Sigmoid colon (tissue), 7 donors: ENCODE results near the gene CLEC19A. TPM values are rescaled to one million over a fixed set of nuclear protein-coding genes. Genes with fewer than 3 reads are reported as not detected.
"Not testable (repeated sequence)": the region's sequence is repeated elsewhere in the genome, so short reads cannot be mapped to it uniquely, and the experiment has no call there.

Source experiments
- DNase-seq: peaks from one replicate; pipeline ENCODE4 v3.0.0-alpha.2; 2019
- H3K27ac ChIP-seq, 4 donors: fragments of 200-600 bp; sonication (generic); one replicate each; pipeline ENCODE4 v1.5.1; 2016 to 2019; ENCODE audit warnings: mild to moderate bottlenecking in 1 of 4
- H3K27me3 ChIP-seq, 3 donors: fragments of 200-600 bp; sonication (generic); one replicate each; pipeline ENCODE4 v1.5.1; 2019; ENCODE audit warnings: mild to moderate bottlenecking in 1 of 3
- H3K36me3 ChIP-seq, 4 donors: fragments of 200-600 bp; sonication (generic); one replicate each; pipeline ENCODE4 v1.5.1; 2016 to 2019
- H3K4me1 ChIP-seq, 4 donors: fragments of 200-600 bp; sonication (generic); one replicate each; pipeline ENCODE4 v1.5.1; 2017 to 2019
- H3K4me3 ChIP-seq, 4 donors: fragments of 200-600 bp; sonication (generic); one replicate each; pipeline ENCODE4 v1.5.1; 2017 to 2019; ENCODE audit warnings: mild to moderate bottlenecking in 2 of 4, moderate library complexity in 1 of 4
- H3K9me3 ChIP-seq, 4 donors: fragments of 200-600 bp in 3 of 4; sonication (generic) in 3 of 4; one replicate each; pipeline versions ENCODE4 v1.5.1 to v1.6.1; 2013 to 2019
- EP300 ChIP-seq, 4 donors: sonication (generic); formaldehyde crosslinking; IDR thresholded peaks; one replicate each; pipeline ENCODE4 v1.6.1; 2017; ENCODE audit warnings: antibody characterized with exemption in 4 of 4
- POLR2A ChIP-seq, 2 donors: fragments of 450-650 bp; IDR thresholded peaks; one replicate each; pipeline ENCODE4 v1.6.1; 2016; ENCODE audit warnings: antibody characterized with exemption in 2 of 2, mild to moderate bottlenecking in 2 of 2, moderate library complexity in 2 of 2
- POLR2AphosphoS5 ChIP-seq, 4 donors: sonication (generic); formaldehyde crosslinking; IDR thresholded peaks; one replicate each; pipeline ENCODE4 v1.6.1; 2017; ENCODE audit warnings: antibody characterized with exemption in 4 of 4
- WGBS, 2 donors: extraction: QIAGEN DNeasy Blood & Tissue Kit; methylation state at CpG; one replicate each; pipeline ENCODE4 v1.1.7; 2013; 5-methylcytosine and 5-hydroxymethylcytosine counted together
- intact Hi-C: fragments of 100-400 bp; cut with DNase I; formaldehyde crosslinking; loops from one replicate; pipeline ENCODE4 v1.15.1; 2023
- polyA plus RNA-seq, 3 donors: library from polyadenylated mRNA; stranded (reverse); fragments of 200-250 nt; gene quantifications; one replicate each; pipeline ENCODE4 v1.2.3, GENCODE V29; 2013
- total RNA-seq, 4 donors: library from RNA; depleted of rRNA; stranded (reverse); fragments of >200 nt; gene quantifications; one replicate each; pipeline ENCODE4 v1.1.0, GENCODE V29; 2016
- TF ChIP-seq, protein P1 (sequence below), 4 experiments: fragments of 450-650 bp in 3 of 4; fragments of 200-600 bp in 1 of 4; IDR thresholded peaks; one replicate each; pipeline ENCODE4 v1.5.1; 2016 to 2019; ENCODE audit warnings: antibody characterized with exemption in 4 of 4, mild to moderate bottlenecking in 3 of 4, moderate library complexity in 2 of 4
- donor health status: healthy with polysubstance abuse.
- donor health status: Bipolar disorder and iron deficiency.
- donor health status: healthy.

Gene CLEC19A
- total and polyA plus RNA-seq, 7 donors: not detected

- intact Hi-C loops: no loop called here
- Histone ChIP-seq H3K27me3 (no peaks in the 10 kb centered on the region), H3K9me3 (no peaks in the 10 kb centered on the region), H3K27ac (no peak overlapping the region), H3K36me3 (no peaks in the 10 kb centered on the region), H3K4me3 (no peak overlapping the region), H3K4me1 (no peaks in the 10 kb centered on the region)
- TF ChIP-seq EP300 (IDR thresholded peaks at IDR 0.05) (no peak), POLR2AphosphoS5 (IDR thresholded peaks at IDR 0.05) (no peak), POLR2A (IDR thresholded peaks at IDR 0.05) (no peak)
- TF ChIP-seq, protein P1, sequence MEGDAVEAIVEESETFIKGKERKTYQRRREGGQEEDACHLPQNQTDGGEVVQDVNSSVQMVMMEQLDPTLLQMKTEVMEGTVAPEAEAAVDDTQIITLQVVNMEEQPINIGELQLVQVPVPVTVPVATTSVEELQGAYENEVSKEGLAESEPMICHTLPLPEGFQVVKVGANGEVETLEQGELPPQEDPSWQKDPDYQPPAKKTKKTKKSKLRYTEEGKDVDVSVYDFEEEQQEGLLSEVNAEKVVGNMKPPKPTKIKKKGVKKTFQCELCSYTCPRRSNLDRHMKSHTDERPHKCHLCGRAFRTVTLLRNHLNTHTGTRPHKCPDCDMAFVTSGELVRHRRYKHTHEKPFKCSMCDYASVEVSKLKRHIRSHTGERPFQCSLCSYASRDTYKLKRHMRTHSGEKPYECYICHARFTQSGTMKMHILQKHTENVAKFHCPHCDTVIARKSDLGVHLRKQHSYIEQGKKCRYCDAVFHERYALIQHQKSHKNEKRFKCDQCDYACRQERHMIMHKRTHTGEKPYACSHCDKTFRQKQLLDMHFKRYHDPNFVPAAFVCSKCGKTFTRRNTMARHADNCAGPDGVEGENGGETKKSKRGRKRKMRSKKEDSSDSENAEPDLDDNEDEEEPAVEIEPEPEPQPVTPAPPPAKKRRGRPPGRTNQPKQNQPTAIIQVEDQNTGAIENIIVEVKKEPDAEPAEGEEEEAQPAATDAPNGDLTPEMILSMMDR (IDR thresholded peaks at IDR 0.05): no peak
- DNase-seq: no peak
- WGBS, 2 donors: 84 to 87% methylated on average over 2 of the region's 2 CpGs
Observed at GRCh38 chr16:19314718-19315425, 29.3 kb downstream of the CLEC19A start.

DNA sequence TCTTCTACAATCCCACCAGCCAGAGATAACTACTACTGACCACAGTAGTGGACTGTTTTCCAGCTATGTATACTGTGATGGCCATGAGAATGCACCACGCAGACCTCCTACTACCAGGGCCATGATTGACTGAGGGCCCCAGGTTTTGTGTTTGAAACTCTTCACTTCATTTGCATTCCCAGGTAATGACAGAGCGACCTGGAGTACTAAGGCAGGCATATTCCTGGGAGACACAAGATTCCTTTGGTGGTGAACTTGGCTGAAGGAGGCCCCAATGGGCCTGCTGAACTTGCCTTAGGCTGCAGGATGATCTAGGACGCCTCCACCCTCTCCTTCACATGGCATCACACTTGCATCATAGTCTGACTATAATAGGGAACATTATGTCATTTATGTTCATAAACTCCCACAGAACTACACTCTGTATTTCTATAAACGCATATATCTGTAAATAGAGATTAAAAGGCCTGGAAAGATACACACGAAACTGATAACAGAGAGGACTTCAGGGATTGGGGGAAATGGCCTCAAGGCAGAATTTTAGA is 30.4 kb downstream of the CLEC19A start:
- no peak overlapping the region for H3K27ac ChIP-seq
- H3K9me3 ChIP-seq: no peaks in the 10 kb centered on the region
- no peak for TF ChIP-seq EP300 (IDR thresholded peaks at IDR 0.05)
- TF ChIP-seq POLR2A (IDR thresholded peaks at IDR 0.05): no peak
- TF ChIP-seq, protein P1 (IDR thresholded peaks at IDR 0.05): no peak
- TF ChIP-seq POLR2AphosphoS5 (IDR thresholded peaks at IDR 0.05): no peak
- no peak for DNase-seq
- no peaks in the 10 kb centered on the region for H3K4me1 ChIP-seq
- WGBS, 2 donors: 75 to 78% methylated on average over 5 of the region's 5 CpGs
- no peaks in the 10 kb centered on the region for H3K27me3 ChIP-seq
- no peaks in the 10 kb centered on the region for H3K36me3 ChIP-seq
- no peak overlapping the region for H3K4me3 ChIP-seq
- intact Hi-C loops: no loop called here

DNA sequence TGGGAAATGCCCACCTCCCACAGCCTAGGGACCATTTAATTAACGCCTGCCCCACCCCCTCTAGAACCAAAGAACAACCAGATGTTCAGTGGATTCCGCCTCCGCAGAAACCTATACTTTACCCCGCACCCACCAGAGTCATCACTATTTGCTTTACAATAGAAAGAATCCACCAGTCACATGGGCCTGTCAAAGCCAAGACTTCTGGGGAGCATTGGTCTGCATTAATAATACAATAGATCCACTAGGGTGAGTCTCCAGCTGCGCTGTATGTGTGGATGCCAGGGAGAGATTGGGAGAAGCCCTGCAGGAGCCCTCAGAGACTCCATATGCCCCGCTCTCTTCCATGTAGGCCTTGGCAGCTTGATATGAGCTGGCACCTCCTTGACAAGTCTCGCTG is 31.3 kb downstream of the CLEC19A start:
- no peaks in the 10 kb centered on the region for H3K36me3 ChIP-seq
- H3K4me3 ChIP-seq: no peak overlapping the region
- intact Hi-C loops: no loop called here
- 63 to 83% methylated on average over 7 of the region's 7 CpGs for WGBS, 2 donors
- H3K4me1 ChIP-seq: no peaks in the 10 kb centered on the region
- no peaks in the 10 kb centered on the region for H3K9me3 ChIP-seq
- TF ChIP-seq, protein P1 (IDR thresholded peaks at IDR 0.05): no peak
- TF ChIP-seq POLR2A (IDR thresholded peaks at IDR 0.05): no peak
- no peak for TF ChIP-seq POLR2AphosphoS5 (IDR thresholded peaks at IDR 0.05)
- TF ChIP-seq EP300 (IDR thresholded peaks at IDR 0.05): no peak
- DNase-seq: no peak
- H3K27ac ChIP-seq: no peak overlapping the region
- no peaks in the 10 kb centered on the region for H3K27me3 ChIP-seq

DNA sequence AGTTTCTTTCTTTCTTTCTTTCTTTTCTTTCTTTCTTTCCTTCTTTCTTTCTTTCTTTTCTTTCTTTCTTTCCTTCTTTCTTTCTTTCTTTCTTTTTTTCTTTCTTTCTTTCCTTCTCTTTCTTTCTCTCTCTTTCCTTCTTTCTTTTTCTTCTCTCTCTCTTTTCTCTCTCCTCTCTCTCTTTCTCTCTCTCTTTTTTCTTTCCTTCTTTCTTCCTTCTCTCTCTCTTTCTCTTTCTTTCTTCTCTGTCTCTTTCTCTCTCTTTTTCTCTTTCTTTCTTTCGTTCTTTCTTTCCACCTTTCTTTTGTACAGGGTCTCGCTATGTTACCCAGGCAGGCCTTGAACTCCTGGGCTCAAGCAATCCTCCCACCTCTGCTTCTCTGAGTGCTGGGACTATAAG is 35.7 kb downstream of the CLEC19A start:
- H3K4me3 ChIP-seq, DNase-seq, H3K36me3 ChIP-seq, H3K4me1 ChIP-seq, H3K27ac ChIP-seq, H3K27me3 ChIP-seq, H3K9me3 ChIP-seq, intact Hi-C loops: not testable (repeated sequence)
- 89 to 92% methylated on average over 2 of the region's 2 CpGs for WGBS, 2 donors

DNA sequence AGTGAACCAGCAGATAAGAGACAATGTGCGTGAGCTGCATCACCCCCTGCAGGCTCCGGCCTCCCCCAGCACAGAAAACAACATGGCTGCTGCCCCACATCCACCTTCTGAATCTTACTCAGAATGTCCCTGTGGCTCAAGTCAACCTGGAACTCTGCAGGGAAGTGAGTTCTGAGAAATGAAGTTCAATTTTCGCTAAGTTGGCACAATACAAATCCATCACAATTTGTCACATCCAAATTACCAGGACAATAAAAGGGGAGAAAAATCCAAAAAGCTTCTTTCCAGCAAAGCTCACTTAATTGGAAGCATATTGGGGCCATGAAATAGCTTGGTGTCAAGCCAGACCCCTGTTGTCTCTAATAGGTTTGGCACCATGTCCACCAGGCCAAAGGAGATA is 38.1 kb downstream of the CLEC19A start:
- 84 to 94% methylated on average over 3 of the region's 3 CpGs for WGBS, 2 donors
- H3K4me3 ChIP-seq: no peak overlapping the region
- no peaks in the 10 kb centered on the region for H3K4me1 ChIP-seq
- DNase-seq: no peak
- TF ChIP-seq POLR2AphosphoS5 (IDR thresholded peaks at IDR 0.05) (no peak), POLR2A (IDR thresholded peaks at IDR 0.05) (no peak), EP300 (IDR thresholded peaks at IDR 0.05) (no peak)
- TF ChIP-seq, protein P1 (IDR thresholded peaks at IDR 0.05): no peak
- intact Hi-C loops: no loop called here
- H3K27ac ChIP-seq: no peak overlapping the region
- no peaks in the 10 kb centered on the region for H3K27me3 ChIP-seq
- no peaks in the 10 kb centered on the region for H3K36me3 ChIP-seq
- no peaks in the 10 kb centered on the region for H3K9me3 ChIP-seq
